ENCODE data around the gene IRX3. TPM values are rescaled to one million over a fixed set of nuclear protein-coding genes. Genes with fewer than 3 reads are reported as not detected.
"Not testable (repeated sequence)": the region's sequence is repeated elsewhere in the genome, so short reads cannot be mapped to it uniquely, and the experiment has no call there.

IRX3 gene
- polyA plus RNA-seq, 4 donors: 0.07 to 1.00 (median 0.25) TPM

GRCh38 chr16:54248863-54249710 is 37.5 kb downstream of the IRX3 start:
- 52 to 71% (median 60%) methylated on average over 7 of the region's 7 CpGs for WGBS, 3 donors
- peaks cover 0 to 2% of the 10 kb centered on the region in 2 donors for H3K9me3 ChIP-seq (ENCODE audit: control insufficient read depth in 2 of 2, insufficient read depth in 1 of 2, low read depth in 1 of 2, low read length in 1 of 2)
- DNase-seq: no peak
- H3K4me1 ChIP-seq (ENCODE audit: control insufficient read depth in 3 of 3, insufficient read depth in 2 of 3, low read depth in 1 of 3, low read length in 2 of 3): no peaks in the 10 kb centered on the region
- H3K27ac ChIP-seq (ENCODE audit: low read depth in 1 of 3, low read length in 2 of 3): no peak overlapping the region
- peaks cover 0 to 5% (median 0%) of the 10 kb centered on the region in 3 donors for H3K27me3 ChIP-seq (ENCODE audit: control insufficient read depth in 3 of 3, insufficient read depth in 3 of 3, low read length in 3 of 3)
- no peak for FAIRE-seq
- no peak overlapping the region for H3K4me3 ChIP-seq (ENCODE audit: low read depth in 1 of 3, low read length in 3 of 3)
- no peaks in the 10 kb centered on the region for H3K36me3 ChIP-seq (ENCODE audit: control insufficient read depth in 3 of 3, insufficient read depth in 2 of 3, low read depth in 1 of 3, low read length in 3 of 3)

- DNase-seq, FAIRE-seq: not testable (repeated sequence)
These were observed 38.9 kb downstream of the IRX3 start for GRCh38 chr16:54247705-54248104.

GRCh38 chr16:54246454-54246821 is 40.1 kb downstream of the IRX3 start:
- Histone ChIP-seq H3K4me1 (ENCODE audit: control insufficient read depth in 3 of 3, insufficient read depth in 2 of 3, low read depth in 1 of 3, low read length in 2 of 3) (no peaks in the 10 kb centered on the region), H3K36me3 (ENCODE audit: control insufficient read depth in 3 of 3, insufficient read depth in 2 of 3, low read depth in 1 of 3, low read length in 3 of 3) (no peaks in the 10 kb centered on the region), H3K9me3 (ENCODE audit: control insufficient read depth in 2 of 2, insufficient read depth in 1 of 2, low read depth in 1 of 2, low read length in 1 of 2) (peaks cover 0 to 2% of the 10 kb centered on the region in 2 donors), H3K4me3 (ENCODE audit: low read depth in 1 of 3, low read length in 3 of 3) (no peak overlapping the region), H3K27me3 (ENCODE audit: control insufficient read depth in 3 of 3, insufficient read depth in 3 of 3, low read length in 3 of 3) (peaks cover 0 to 5% (median 3%) of the 10 kb centered on the region in 3 donors), H3K27ac (ENCODE audit: low read depth in 1 of 3, low read length in 2 of 3) (no peak overlapping the region)
- DNase-seq (no peak), FAIRE-seq (no peak)
- 74 to 88% (median 87%) methylated on average over 4 of the region's 4 CpGs for WGBS, 3 donors

More at GRCh38 chr16:54247705-54248104, 38.9 kb downstream of the IRX3 start:
- H3K4me1 ChIP-seq (ENCODE audit: control insufficient read depth in 3 of 3, insufficient read depth in 2 of 3, low read depth in 1 of 3, low read length in 2 of 3); H3K27me3 ChIP-seq (ENCODE audit: control insufficient read depth in 3 of 3, insufficient read depth in 3 of 3, low read length in 3 of 3); H3K9me3 ChIP-seq (ENCODE audit: control insufficient read depth in 2 of 2, insufficient read depth in 1 of 2, low read depth in 1 of 2, low read length in 1 of 2); H3K4me3 ChIP-seq (ENCODE audit: low read depth in 1 of 3, low read length in 3 of 3); H3K36me3 ChIP-seq (ENCODE audit: control insufficient read depth in 3 of 3, insufficient read depth in 2 of 3, low read depth in 1 of 3, low read length in 3 of 3); H3K27ac ChIP-seq (ENCODE audit: low read depth in 1 of 3, low read length in 2 of 3): not testable (repeated sequence)
- WGBS, 3 donors: 92 to 93% (median 92%) methylated on average over 1 to 2 of the region's 2 CpGs

GRCh38 chr16:54245788-54246453 is 40.7 kb downstream of the IRX3 start:
- 80 to 93% (median 91%) methylated on average over 4 of the region's 4 CpGs for WGBS, 3 donors
- FAIRE-seq (no peak), DNase-seq (no peak)

GRCh38 chr16:54244061-54244886 is 42.3 kb downstream of the IRX3 start:
- H3K4me1 ChIP-seq (ENCODE audit: control insufficient read depth in 3 of 3, insufficient read depth in 2 of 3, low read depth in 1 of 3, low read length in 2 of 3): no peaks in the 10 kb centered on the region
- H3K9me3 ChIP-seq (ENCODE audit: control insufficient read depth in 2 of 2, insufficient read depth in 1 of 2, low read depth in 1 of 2, low read length in 1 of 2): peaks cover 0 to 2% of the 10 kb centered on the region in 2 donors
- H3K27me3 ChIP-seq (ENCODE audit: control insufficient read depth in 3 of 3, insufficient read depth in 3 of 3, low read length in 3 of 3): peaks cover 0 to 5% (median 3%) of the 10 kb centered on the region in 3 donors
- no peak overlapping the region for H3K27ac ChIP-seq (ENCODE audit: low read depth in 1 of 3, low read length in 2 of 3)
- FAIRE-seq (no peak), DNase-seq (no peak)
- 27 to 39% (median 30%) methylated on average over 10 to 11 of the region's 11 CpGs for WGBS, 3 donors
- no peaks in the 10 kb centered on the region for H3K36me3 ChIP-seq (ENCODE audit: control insufficient read depth in 3 of 3, insufficient read depth in 2 of 3, low read depth in 1 of 3, low read length in 3 of 3)
- no peak overlapping the region for H3K4me3 ChIP-seq (ENCODE audit: low read depth in 1 of 3, low read length in 3 of 3)

More at GRCh38 chr16:54245788-54246453, 40.7 kb downstream of the IRX3 start:
- no peaks in the 10 kb centered on the region for H3K4me1 ChIP-seq (ENCODE audit: control insufficient read depth in 3 of 3, insufficient read depth in 2 of 3, low read depth in 1 of 3, low read length in 2 of 3)
- H3K27ac ChIP-seq (ENCODE audit: low read depth in 1 of 3, low read length in 2 of 3): no peak overlapping the region
- H3K36me3 ChIP-seq (ENCODE audit: control insufficient read depth in 3 of 3, insufficient read depth in 2 of 3, low read depth in 1 of 3, low read length in 3 of 3): no peaks in the 10 kb centered on the region
- H3K27me3 ChIP-seq (ENCODE audit: control insufficient read depth in 3 of 3, insufficient read depth in 3 of 3, low read length in 3 of 3): peaks cover 0 to 5% (median 3%) of the 10 kb centered on the region in 3 donors
- H3K9me3 ChIP-seq (ENCODE audit: control insufficient read depth in 2 of 2, insufficient read depth in 1 of 2, low read depth in 1 of 2, low read length in 1 of 2): peaks cover 0 to 2% of the 10 kb centered on the region in 2 donors
- H3K4me3 ChIP-seq (ENCODE audit: low read depth in 1 of 3, low read length in 3 of 3): no peak overlapping the region

GRCh38 chr16:54243202-54243601 is 43.4 kb downstream of the IRX3 start:
- no peak overlapping the region for H3K27ac ChIP-seq (ENCODE audit: low read depth in 1 of 3, low read length in 2 of 3)
- no peaks in the 10 kb centered on the region for H3K36me3 ChIP-seq (ENCODE audit: control insufficient read depth in 3 of 3, insufficient read depth in 2 of 3, low read depth in 1 of 3, low read length in 3 of 3)
- H3K9me3 ChIP-seq (ENCODE audit: control insufficient read depth in 2 of 2, insufficient read depth in 1 of 2, low read depth in 1 of 2, low read length in 1 of 2): peaks cover 0 to 2% of the 10 kb centered on the region in 2 donors
- H3K27me3 ChIP-seq (ENCODE audit: control insufficient read depth in 3 of 3, insufficient read depth in 3 of 3, low read length in 3 of 3): peaks cover 0 to 5% (median 3%) of the 10 kb centered on the region in 3 donors
- H3K4me3 ChIP-seq (ENCODE audit: low read depth in 1 of 3, low read length in 3 of 3): no peak overlapping the region
- FAIRE-seq (no peak), DNase-seq (no peak)
- no peaks in the 10 kb centered on the region for H3K4me1 ChIP-seq (ENCODE audit: control insufficient read depth in 3 of 3, insufficient read depth in 2 of 3, low read depth in 1 of 3, low read length in 2 of 3)
- WGBS, 3 donors: 78 to 86% (median 81%) methylated on average over 6 of the region's 6 CpGs

GRCh38 chr16:54242199-54242598 is 44.4 kb downstream of the IRX3 start:
- no peaks in the 10 kb centered on the region for H3K4me1 ChIP-seq (ENCODE audit: control insufficient read depth in 3 of 3, insufficient read depth in 2 of 3, low read depth in 1 of 3, low read length in 2 of 3)
- no peak overlapping the region for H3K27ac ChIP-seq (ENCODE audit: low read depth in 1 of 3, low read length in 2 of 3)
- peaks cover 0 to 2% of the 10 kb centered on the region in 2 donors for H3K9me3 ChIP-seq (ENCODE audit: control insufficient read depth in 2 of 2, insufficient read depth in 1 of 2, low read depth in 1 of 2, low read length in 1 of 2)
- peaks cover 0 to 5% (median 3%) of the 10 kb centered on the region in 3 donors for H3K27me3 ChIP-seq (ENCODE audit: control insufficient read depth in 3 of 3, insufficient read depth in 3 of 3, low read length in 3 of 3)
- WGBS, 3 donors: 59 to 86% (median 76%) methylated on average over 4 of the region's 4 CpGs
- no peak overlapping the region for H3K4me3 ChIP-seq (ENCODE audit: low read depth in 1 of 3, low read length in 3 of 3)
- FAIRE-seq: no peak
- DNase-seq: no peak
- H3K36me3 ChIP-seq (ENCODE audit: control insufficient read depth in 3 of 3, insufficient read depth in 2 of 3, low read depth in 1 of 3, low read length in 3 of 3): no peaks in the 10 kb centered on the region

- FAIRE-seq (no peak), DNase-seq (no peak)
- Histone ChIP-seq H3K27ac (ENCODE audit: low read depth in 1 of 3, low read length in 2 of 3) (no peak overlapping the region), H3K27me3 (ENCODE audit: control insufficient read depth in 3 of 3, insufficient read depth in 3 of 3, low read length in 3 of 3) (peaks cover 0 to 5% (median 3%) of the 10 kb centered on the region in 3 donors), H3K9me3 (ENCODE audit: control insufficient read depth in 2 of 2, insufficient read depth in 1 of 2, low read depth in 1 of 2, low read length in 1 of 2) (peaks cover 0 to 2% of the 10 kb centered on the region in 2 donors), H3K36me3 (ENCODE audit: control insufficient read depth in 3 of 3, insufficient read depth in 2 of 3, low read depth in 1 of 3, low read length in 3 of 3) (no peaks in the 10 kb centered on the region), H3K4me1 (ENCODE audit: control insufficient read depth in 3 of 3, insufficient read depth in 2 of 3, low read depth in 1 of 3, low read length in 2 of 3) (no peaks in the 10 kb centered on the region), H3K4me3 (ENCODE audit: low read depth in 1 of 3, low read length in 3 of 3) (no peak overlapping the region)
- WGBS, 3 donors: 80 to 85% (median 82%) methylated on average over 6 of the region's 6 CpGs
These were observed 45.1 kb downstream of the IRX3 start for GRCh38 chr16:54241525-54241924.

Data from small intestine (tissue), 7 donors.